HPDE6-E6E7 (cell line): ENCODE data around the gene MMP10.

ENCODE experiments used
- DNase-seq: peaks from one replicate; pipeline ENCODE4 v3.0.0; 2011; ENCODE audit warnings: missing footprints; ENCODE audit errors: extremely low spot score

MMP10 gene

GRCh38 chr11:102780491-102780918 is at the start of gene MMP10:
Gene MMP10 (minus strand): TSS chr11:102780628. CDS start chr11:102780591, 37 bp downstream.
- peak; percentile 78 for DNase-seq

GRCh38 chr11:102829316-102830000 is 49.0 kb upstream of the MMP10 start:
- no peak for DNase-seq

- DNase-seq = no peak
Observed at GRCh38 chr11:102824556-102824955, 44.1 kb upstream of the MMP10 start.

- DNase-seq = no peak
Observed at GRCh38 chr11:102819491-102819890, 39.1 kb upstream of the MMP10 start.

- DNase-seq = peak; percentile 33
Observed at GRCh38 chr11:102813484-102813883, 33.1 kb upstream of the MMP10 start.

- no peak for DNase-seq
Observed at GRCh38 chr11:102812188-102812587, 31.8 kb upstream of the MMP10 start.

- no peak for DNase-seq
Observed at GRCh38 chr11:102810950-102811660, 30.7 kb upstream of the MMP10 start.

GRCh38 chr11:102809971-102810370 is 29.5 kb upstream of the MMP10 start:
- DNase-seq = no peak

- no peak for DNase-seq
Observed at GRCh38 chr11:102807921-102808320, 27.5 kb upstream of the MMP10 start.

- DNase-seq = no peak
Observed at GRCh38 chr11:102806296-102806695, 25.9 kb upstream of the MMP10 start.

GRCh38 chr11:102802341-102802740 is 21.9 kb upstream of the MMP10 start:
- DNase-seq = no peak

GRCh38 chr11:102800767-102801166 is 20.3 kb upstream of the MMP10 start:
- no peak for DNase-seq

GRCh38 chr11:102799681-102800340 is 19.4 kb upstream of the MMP10 start:
- DNase-seq = no peak

GRCh38 chr11:102798012-102798746 is 17.8 kb upstream of the MMP10 start, which contains the start of gene MMP1:
Gene MMP1 (minus strand): TSS chr11:102798160. CDS start chr11:102798092, 68 bp downstream.
- peak; percentile 69 for DNase-seq

- no peak for DNase-seq
Observed at GRCh38 chr11:102794382-102794781, 14.0 kb upstream of the MMP10 start.

- DNase-seq = no peak
Observed at GRCh38 chr11:102793677-102794290, 13.4 kb upstream of the MMP10 start.

- DNase-seq = no peak
Observed at GRCh38 chr11:102792604-102793003, 12.2 kb upstream of the MMP10 start.

- no peak for DNase-seq
Observed at GRCh38 chr11:102791271-102792036, 11.0 kb upstream of the MMP10 start.

GRCh38 chr11:102788334-102788995 is 8.0 kb upstream of the MMP10 start:
- DNase-seq = no peak

GRCh38 chr11:102784380-102784779 is 4.0 kb upstream of the MMP10 start:
- DNase-seq = no peak
